ENCODE data around the gene IL24. TPM values are rescaled to one million over a fixed set of nuclear protein-coding genes. Genes with fewer than 3 reads are reported as not detected.

The IL24 gene
- total RNA-seq, 1 donor from 2014 or later: not detected

GRCh38 chr1:206952171-206952570 is 54.9 kb downstream of the IL24 start:
- Mint-ChIP-seq H3K4me1 (ENCODE audit: unreplicated experiment) (no peaks in the 10 kb centered on the region), H3K4me3 (ENCODE audit: unreplicated experiment) (no peak overlapping the region), H3K27me3 (ENCODE audit: unreplicated experiment) (peaks cover 12% of the 10 kb centered on the region), H3K36me3 (ENCODE audit: unreplicated experiment) (no peaks in the 10 kb centered on the region), H3K27ac (ENCODE audit: unreplicated experiment) (no peak overlapping the region), H3K9me3 (ENCODE audit: unreplicated experiment) (no peaks in the 10 kb centered on the region)
- DNase-seq (ENCODE audit: extremely low spot score, unreplicated experiment): no peak
- no peak for TF ChIP-seq CTCF (IDR thresholded peaks at IDR 0.05)

- no peak for TF ChIP-seq CTCF (IDR thresholded peaks at IDR 0.05)
- no peak overlapping the region for H3K4me3 Mint-ChIP-seq (ENCODE audit: unreplicated experiment)
- no peaks in the 10 kb centered on the region for H3K36me3 Mint-ChIP-seq (ENCODE audit: unreplicated experiment)
- H3K27ac Mint-ChIP-seq (ENCODE audit: unreplicated experiment): no peak overlapping the region
- H3K4me1 Mint-ChIP-seq (ENCODE audit: unreplicated experiment): no peaks in the 10 kb centered on the region
- peaks cover 11% of the 10 kb centered on the region for H3K27me3 Mint-ChIP-seq (ENCODE audit: unreplicated experiment)
- DNase-seq (ENCODE audit: extremely low spot score, unreplicated experiment): no peak
- H3K9me3 Mint-ChIP-seq (ENCODE audit: unreplicated experiment): no peaks in the 10 kb centered on the region
Measured at GRCh38 chr1:206953126-206953525, 55.9 kb downstream of the IL24 start.

- DNase-seq (ENCODE audit: extremely low spot score, unreplicated experiment): no peak
- TF ChIP-seq CTCF (IDR thresholded peaks at IDR 0.05): no peak
- Mint-ChIP-seq H3K27me3 (ENCODE audit: unreplicated experiment) (peaks cover 11% of the 10 kb centered on the region), H3K27ac (ENCODE audit: unreplicated experiment) (no peak overlapping the region), H3K4me3 (ENCODE audit: unreplicated experiment) (no peak overlapping the region), H3K36me3 (ENCODE audit: unreplicated experiment) (no peaks in the 10 kb centered on the region), H3K4me1 (ENCODE audit: unreplicated experiment) (no peaks in the 10 kb centered on the region), H3K9me3 (ENCODE audit: unreplicated experiment) (no peaks in the 10 kb centered on the region)
Measured at GRCh38 chr1:206953626-206954025, 56.4 kb downstream of the IL24 start.

Other genes starting within 250 kb of the IL24 start
- 62.4 and 67.5 TPM in 2 replicates for gene MAPKAPK2, start 212.5 kb upstream of the IL24 start, total RNA-seq
- not detected in 2 replicates for gene IL19, start 126.7 kb upstream of the IL24 start, total RNA-seq
- not detected in 2 replicates for gene IL10, start 124.9 kb upstream of the IL24 start, total RNA-seq
- gene IL20, start 31.8 kb upstream of the IL24 start, total RNA-seq: not detected in 2 replicates
- gene FCMR, start 24.5 kb downstream of the IL24 start, total RNA-seq: not detected in 2 replicates
- gene PIGR, start 49.0 kb downstream of the IL24 start, total RNA-seq: not detected in 2 replicates
- gene FCAMR, start 73.0 kb downstream of the IL24 start, total RNA-seq: not detected in 2 replicates
- gene C1orf116, start 135.3 kb downstream of the IL24 start, total RNA-seq: not detected in 2 replicates
- gene YOD1, start 153.8 kb downstream of the IL24 start, total RNA-seq: 4.6 and 4.8 TPM in 2 replicates
- gene PFKFB2, start 155.8 kb downstream of the IL24 start, total RNA-seq: 15.8 TPM in 2 replicates
- gene C4BPB, start 191.4 kb downstream of the IL24 start, total RNA-seq: not detected in 2 replicates
- gene C4BPA, start 206.8 kb downstream of the IL24 start, total RNA-seq: not detected in 2 replicates